CD14-positive monocyte (primary cell): ENCODE data around the gene IRF8. TPM values are rescaled to one million over a fixed set of nuclear protein-coding genes. Genes with fewer than 3 reads are reported as not detected.

Source experiments
- DNase-seq, 3 donors: peaks; one replicate each; pipeline ENCODE4 v3.0.0-alpha.2; 2011 to 2022
- H2AFZ ChIP-seq: 2 replicates; pipeline ENCODE4 v1.6.0; 2012; ENCODE audit warnings: mild to moderate bottlenecking, low read depth, low read length, inconsistent platforms; ENCODE audit not compliant: insufficient read depth, poor library complexity, severe bottlenecking
- H3K27ac ChIP-seq, 2 donors: 1 replicate in 1 of 2; 2 replicates in 1 of 2; pipeline ENCODE4 v1.5.1; 2012 to 2013; ENCODE audit warnings: low read length in 2 of 2, control low read depth in 1 of 2, inconsistent platforms in 1 of 2, low read depth in 1 of 2, mild to moderate bottlenecking in 1 of 2
- H3K27me3 ChIP-seq, 2 donors: one replicate each; pipeline versions ENCODE4 v1.6.0 to v1.6.1; 2011 to 2013; ENCODE audit warnings: low read length in 2 of 2; ENCODE audit not compliant: control insufficient read depth in 2 of 2, insufficient read depth in 2 of 2
- H3K36me3 ChIP-seq, 2 donors: replicated peaks in 1 of 2; 1 replicate in 1 of 2; 2 replicates in 1 of 2; pipeline versions ENCODE4 v1.5.1 to v1.6.1; 2012 to 2013; ENCODE audit warnings: low read length in 2 of 2, control low read depth in 1 of 2, inconsistent platforms in 1 of 2, mild to moderate bottlenecking in 1 of 2; ENCODE audit not compliant: insufficient read depth in 2 of 2, control insufficient read depth in 1 of 2
- H3K4me1 ChIP-seq, 2 donors: 1 replicate in 1 of 2; 2 replicates in 1 of 2; pipeline versions ENCODE4 v1.5.1 to v1.6.1; 2012 to 2013; ENCODE audit warnings: low read length in 2 of 2, control low read depth in 1 of 2, inconsistent platforms in 1 of 2, mild to moderate bottlenecking in 1 of 2, moderate library complexity in 1 of 2; ENCODE audit not compliant: insufficient read depth in 2 of 2, control insufficient read depth in 1 of 2
- H3K4me2 ChIP-seq: replicated peaks from 2 replicates; pipeline ENCODE3; 2012; ENCODE audit warnings: low read length, moderate library complexity, mild to moderate bottlenecking; ENCODE audit not compliant: poor library complexity, severe bottlenecking; ENCODE audit errors: extremely low read depth
- H3K4me3 ChIP-seq, 3 experiments: fragments of 200-600 bp in 1 of 3; sonication (generic) in 1 of 3; replicated peaks in 1 of 3; 1 replicate in 2 of 3; 2 replicates in 1 of 3; pipeline ENCODE4 v1.5.1; 2011 to 2013; ENCODE audit warnings: low read length in 3 of 3, mild to moderate bottlenecking in 3 of 3, control low read depth in 2 of 3, low read depth in 2 of 3, inconsistent platforms in 1 of 3, moderate library complexity in 1 of 3
- H3K79me2 ChIP-seq: 2 replicates; pipeline ENCODE4 v1.6.0; 2012; ENCODE audit warnings: mild to moderate bottlenecking, control low read depth, inconsistent platforms, low read length, moderate library complexity; ENCODE audit not compliant: insufficient read depth
- H3K9ac ChIP-seq: 2 replicates; pipeline ENCODE4 v1.6.0; 2017; ENCODE audit warnings: low read length, mild to moderate bottlenecking; ENCODE audit not compliant: insufficient read depth, poor library complexity, severe bottlenecking
- H3K9me3 ChIP-seq, 2 donors: replicated peaks in 1 of 2; 1 replicate in 1 of 2; 2 replicates in 1 of 2; pipeline versions ENCODE4 v1.5.1 to v1.6.1; 2012 to 2013; ENCODE audit warnings: low read length in 2 of 2, control low read depth in 1 of 2; ENCODE audit not compliant: control insufficient read depth in 1 of 2, insufficient read depth in 1 of 2
- H4K20me1 ChIP-seq: 2 replicates; pipeline ENCODE4 v1.6.0; 2012; ENCODE audit warnings: mild to moderate bottlenecking, low read length, control low read depth, moderate library complexity; ENCODE audit not compliant: insufficient read depth
- H3K27ac Mint-ChIP-seq, 7 donors: one replicate each; pipeline ENCODE4 v1.8.0; 2020; ENCODE audit warnings: mild to moderate bottlenecking in 7 of 7, mixed read lengths in 7 of 7, moderate library complexity in 6 of 7, inconsistent platforms in 2 of 7
- H3K27me3 Mint-ChIP-seq, 3 donors: one replicate each; pipeline ENCODE4 v1.8.0; 2021 to 2022; ENCODE audit warnings: low read depth in 3 of 3, mild to moderate bottlenecking in 3 of 3, mixed read lengths in 3 of 3, moderate library complexity in 3 of 3, inconsistent platforms in 1 of 3
- H3K36me3 Mint-ChIP-seq, 2 donors: one replicate each; pipeline ENCODE4 v1.8.0; 2020; ENCODE audit warnings: mixed read lengths in 2 of 2, inconsistent platforms in 1 of 2, mild to moderate bottlenecking in 1 of 2
- H3K4me1 Mint-ChIP-seq: one replicate; pipeline ENCODE4 v1.8.0; 2020; ENCODE audit warnings: mild to moderate bottlenecking, mixed read lengths
- H3K4me3 Mint-ChIP-seq, 2 donors: one replicate each; pipeline ENCODE4 v1.8.0; 2020; ENCODE audit warnings: mild to moderate bottlenecking in 2 of 2, mixed read lengths in 2 of 2, moderate library complexity in 1 of 2
- H3K9me3 Mint-ChIP-seq, 7 donors: one replicate each; pipeline ENCODE4 v1.8.0; 2020 to 2022; ENCODE audit warnings: mixed read lengths in 7 of 7, mild to moderate bottlenecking in 6 of 7, moderate library complexity in 6 of 7, inconsistent platforms in 2 of 7
- WGBS: methylation state at CpG from one replicate; pipeline ENCODE4 v1.1.5; 2013; ENCODE audit warnings: missing lambda C conversion rate; ENCODE audit not compliant: insufficient coverage; 5-methylcytosine and 5-hydroxymethylcytosine counted together
- intact Hi-C, 2 donors: fragments of 100-400 bp; cut with micrococcal nuclease; formaldehyde crosslinking; loops; one replicate each; pipeline versions ENCODE4 v1.15.0 to v1.15.1; 2023
- polyA plus RNA-seq, 3 donors: library from polyadenylated mRNA; depleted of rRNA in 1 of 3; unstranded in 2 of 3; stranded (reverse) in 1 of 3; fragments of 300-500 nt in 2 of 3; fragments of >200 nt in 1 of 3; fragmentation: Illumina TruSeq in 2 of 3; gene quantifications; 1 replicate in 2 of 3; 2 replicates in 1 of 3; pipeline ENCODE4 v1.2.3, GENCODE V29; 2012 to 2021
- TF ChIP-seq, protein P1 (sequence below): fragments of 200-600 bp; IDR thresholded peaks from one replicate; pipeline ENCODE4 v1.8.0; 2022; ENCODE audit warnings: antibody characterized with exemption, mild to moderate bottlenecking

IRF8 gene
- polyA plus RNA-seq, 3 donors, result 157 to 187 (median 184) TPM

- Mint-ChIP-seq H3K27ac (no peak overlapping the region), H3K4me3 (no peak overlapping the region), H3K4me1 (peaks cover 51% of the 10 kb centered on the region), H3K9me3 (peaks cover 0 to 11% (median 2%) of the 10 kb centered on the region in 7 donors), H3K27me3 (peaks cover 0 to 9% (median 1%) of the 10 kb centered on the region in 3 donors), H3K36me3 (no peaks in the 10 kb centered on the region)
- no CpG with 5 or more reads among the region's 7 CpGs for WGBS
- H3K27me3 ChIP-seq, result no peaks in the 10 kb centered on the region
- intact Hi-C loops, result no loop called here
- H3K79me2 ChIP-seq, result no peaks in the 10 kb centered on the region
- H3K9ac ChIP-seq, result no peak overlapping the region
- no peak overlapping the region for H3K4me3 ChIP-seq
- no peak overlapping the region for H3K4me2 ChIP-seq
- H3K27ac ChIP-seq, result no peak overlapping the region
- no peaks in the 10 kb centered on the region for H4K20me1 ChIP-seq
- H3K36me3 ChIP-seq, result no peaks in the 10 kb centered on the region
- no peak for DNase-seq
- H2AFZ ChIP-seq, result no peak overlapping the region
- TF ChIP-seq, protein P1, sequence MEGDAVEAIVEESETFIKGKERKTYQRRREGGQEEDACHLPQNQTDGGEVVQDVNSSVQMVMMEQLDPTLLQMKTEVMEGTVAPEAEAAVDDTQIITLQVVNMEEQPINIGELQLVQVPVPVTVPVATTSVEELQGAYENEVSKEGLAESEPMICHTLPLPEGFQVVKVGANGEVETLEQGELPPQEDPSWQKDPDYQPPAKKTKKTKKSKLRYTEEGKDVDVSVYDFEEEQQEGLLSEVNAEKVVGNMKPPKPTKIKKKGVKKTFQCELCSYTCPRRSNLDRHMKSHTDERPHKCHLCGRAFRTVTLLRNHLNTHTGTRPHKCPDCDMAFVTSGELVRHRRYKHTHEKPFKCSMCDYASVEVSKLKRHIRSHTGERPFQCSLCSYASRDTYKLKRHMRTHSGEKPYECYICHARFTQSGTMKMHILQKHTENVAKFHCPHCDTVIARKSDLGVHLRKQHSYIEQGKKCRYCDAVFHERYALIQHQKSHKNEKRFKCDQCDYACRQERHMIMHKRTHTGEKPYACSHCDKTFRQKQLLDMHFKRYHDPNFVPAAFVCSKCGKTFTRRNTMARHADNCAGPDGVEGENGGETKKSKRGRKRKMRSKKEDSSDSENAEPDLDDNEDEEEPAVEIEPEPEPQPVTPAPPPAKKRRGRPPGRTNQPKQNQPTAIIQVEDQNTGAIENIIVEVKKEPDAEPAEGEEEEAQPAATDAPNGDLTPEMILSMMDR, result no peak
- H3K9me3 ChIP-seq, result peaks cover 0 to 4% of the 10 kb centered on the region in 2 donors
- peaks cover 26 to 36% of the 10 kb centered on the region in 2 donors for H3K4me1 ChIP-seq
Observed at GRCh38 chr16:85965125-85965524, 66.2 kb downstream of the IRF8 start.

GRCh38 chr16:85967111-85967510 lies 68.1 kb downstream of the IRF8 start:
- H4K20me1 ChIP-seq, result no peaks in the 10 kb centered on the region
- H3K36me3 Mint-ChIP-seq, result no peaks in the 10 kb centered on the region
- H3K27ac ChIP-seq, result no peak overlapping the region
- H3K9me3 ChIP-seq, result peaks cover 0 to 3% of the 10 kb centered on the region in 2 donors
- peak in 2 of 3 donors; percentile 48 to 73 for DNase-seq
- H3K79me2 ChIP-seq, result no peaks in the 10 kb centered on the region
- H3K27ac Mint-ChIP-seq, result peak overlapping the region in 1 of 7 donors; percentile 70
- H3K27me3 ChIP-seq, result no peaks in the 10 kb centered on the region
- no peak overlapping the region for H2AFZ ChIP-seq
- intact Hi-C loops, result no loop called here
- peaks cover 0 to 10% (median 1%) of the 10 kb centered on the region in 7 donors for H3K9me3 Mint-ChIP-seq
- peak overlapping the region in 1 of 2 donors; percentile 19 for H3K4me3 Mint-ChIP-seq
- WGBS, result 0% methylated on average over 1 of the region's 2 CpGs
- peaks cover 46% of the 10 kb centered on the region for H3K4me1 Mint-ChIP-seq
- no peak overlapping the region for H3K9ac ChIP-seq
- H3K36me3 ChIP-seq, result no peaks in the 10 kb centered on the region
- H3K4me1 ChIP-seq, result peaks cover 26 to 38% of the 10 kb centered on the region in 2 donors
- H3K27me3 Mint-ChIP-seq, result peaks cover 0 to 9% (median 4%) of the 10 kb centered on the region in 3 donors
- TF ChIP-seq, protein P1, result no peak
- H3K4me2 ChIP-seq, result no peak overlapping the region
- H3K4me3 ChIP-seq, result no peak overlapping the region
